PC-9 (cell line): Measurements from ENCODE around the gene PFKFB4.

Experiments used
- EZH2 ChIP-seq: fragments of 200-600 bp; sonication (generic); IDR thresholded peaks from 2 replicates; pipeline ENCODE4 v1.8.0; 2017; ENCODE audit warnings: antibody characterized with exemption, low read depth
- TF ChIP-seq, protein P1 (sequence below): fragments of 200-600 bp; sonication (generic); conservative IDR thresholded peaks from 2 replicates; pipeline ENCODE4 v1.6.1; 2017; ENCODE audit warnings: mixed run types, antibody characterized with exemption, mild to moderate bottlenecking, moderate library complexity

DNA sequence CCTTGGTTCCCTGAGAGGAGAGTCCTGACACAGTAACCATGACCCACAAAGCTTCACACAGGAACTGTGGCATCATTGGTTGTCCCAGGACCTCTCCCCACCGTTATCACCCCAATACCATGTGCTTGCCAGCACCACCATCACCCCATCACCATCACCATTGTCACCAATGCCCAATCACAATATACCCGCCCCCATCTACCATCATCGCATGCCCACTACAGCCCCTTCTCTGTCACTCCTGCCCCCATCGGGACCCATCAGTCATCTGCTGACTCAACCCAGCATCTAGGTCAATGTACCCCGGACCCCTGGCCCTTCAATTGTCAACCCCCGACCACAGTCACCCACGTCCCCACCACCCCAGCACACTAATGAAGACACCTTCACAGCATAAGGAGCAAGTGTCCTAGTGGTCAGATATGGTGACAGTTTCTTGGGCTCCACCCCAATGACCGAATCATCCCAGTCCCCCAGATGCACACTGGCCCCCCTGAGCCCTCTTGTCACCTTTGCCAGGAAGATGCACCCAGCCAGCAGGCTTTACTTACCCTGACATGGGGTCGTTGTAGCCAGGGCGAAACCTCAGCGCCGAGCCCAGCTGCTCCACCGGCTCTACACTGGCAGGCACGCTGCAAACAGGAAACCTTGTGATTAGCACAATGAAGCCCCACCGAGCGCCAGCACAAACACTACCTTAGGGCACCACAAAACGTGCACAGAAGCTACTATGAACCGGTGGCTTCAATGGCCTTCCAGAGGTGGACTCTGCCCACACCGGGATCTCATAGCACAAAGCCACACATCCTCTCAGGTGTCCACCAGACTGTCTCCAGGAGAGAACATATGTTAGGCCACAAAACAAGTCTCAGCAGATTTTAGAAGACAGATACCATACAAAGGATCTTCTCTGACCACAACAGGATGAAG is 77.7 kb downstream of the PFKFB4 start:
- TF ChIP-seq, protein P1, sequence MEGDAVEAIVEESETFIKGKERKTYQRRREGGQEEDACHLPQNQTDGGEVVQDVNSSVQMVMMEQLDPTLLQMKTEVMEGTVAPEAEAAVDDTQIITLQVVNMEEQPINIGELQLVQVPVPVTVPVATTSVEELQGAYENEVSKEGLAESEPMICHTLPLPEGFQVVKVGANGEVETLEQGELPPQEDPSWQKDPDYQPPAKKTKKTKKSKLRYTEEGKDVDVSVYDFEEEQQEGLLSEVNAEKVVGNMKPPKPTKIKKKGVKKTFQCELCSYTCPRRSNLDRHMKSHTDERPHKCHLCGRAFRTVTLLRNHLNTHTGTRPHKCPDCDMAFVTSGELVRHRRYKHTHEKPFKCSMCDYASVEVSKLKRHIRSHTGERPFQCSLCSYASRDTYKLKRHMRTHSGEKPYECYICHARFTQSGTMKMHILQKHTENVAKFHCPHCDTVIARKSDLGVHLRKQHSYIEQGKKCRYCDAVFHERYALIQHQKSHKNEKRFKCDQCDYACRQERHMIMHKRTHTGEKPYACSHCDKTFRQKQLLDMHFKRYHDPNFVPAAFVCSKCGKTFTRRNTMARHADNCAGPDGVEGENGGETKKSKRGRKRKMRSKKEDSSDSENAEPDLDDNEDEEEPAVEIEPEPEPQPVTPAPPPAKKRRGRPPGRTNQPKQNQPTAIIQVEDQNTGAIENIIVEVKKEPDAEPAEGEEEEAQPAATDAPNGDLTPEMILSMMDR = no peak
- no peak for TF ChIP-seq EZH2
